Cardiac fibroblast (primary cell): ENCODE measurements around the gene MEOX1.

Experiments used
- DNase-seq, 2 donors: peaks; one replicate each; pipeline versions ENCODE4 v3.0.0 to v3.0.0-alpha.2; 2010; ENCODE audit warnings: low read depth in 2 of 2
- H3K4me3 ChIP-seq, 2 donors: replicated peaks in 1 of 2; 1 replicate in 1 of 2; 2 replicates in 1 of 2; pipeline ENCODE4 v1.5.1; 2011; ENCODE audit warnings: low read depth in 2 of 2, low read length in 2 of 2, mild to moderate bottlenecking in 2 of 2, moderate library complexity in 1 of 2
- CTCF ChIP-seq: IDR thresholded peaks from one replicate; pipeline ENCODE4 v1.5.1; 2011; ENCODE audit warnings: low read depth, mild to moderate bottlenecking, low read length, inconsistent platforms

MEOX1 gene

GRCh38 chr17:43625606-43626005 lies 36.1 kb downstream of the MEOX1 start:
- DNase-seq = no peak
- TF ChIP-seq CTCF = no peak
- no peak overlapping the region for H3K4me3 ChIP-seq

- no peak for DNase-seq
- no peak overlapping the region for H3K4me3 ChIP-seq
- no peak for TF ChIP-seq CTCF
These were observed 41.1 kb downstream of the MEOX1 start for GRCh38 chr17:43620581-43620980.

- H3K4me3 ChIP-seq = no peak overlapping the region
- no peak for DNase-seq
- no peak for TF ChIP-seq CTCF
These were observed 41.6 kb downstream of the MEOX1 start for GRCh38 chr17:43620147-43620546.

GRCh38 chr17:43619705-43620104 lies 42.0 kb downstream of the MEOX1 start:
- no peak for DNase-seq
- TF ChIP-seq CTCF = no peak
- no peak overlapping the region for H3K4me3 ChIP-seq

GRCh38 chr17:43618276-43618675 lies 43.4 kb downstream of the MEOX1 start:
- no peak overlapping the region for H3K4me3 ChIP-seq
- no peak for TF ChIP-seq CTCF
- DNase-seq = no peak

- no peak for DNase-seq
These were observed 44.9 kb downstream of the MEOX1 start for GRCh38 chr17:43616852-43617251.

More at GRCh38 chr17:43616852-43617251, 44.9 kb downstream of the MEOX1 start:
- no peak overlapping the region for H3K4me3 ChIP-seq
- TF ChIP-seq CTCF = no peak
